Ovary (tissue), 3 donors: ENCODE data around the gene MAST4.
"Not testable (repeated sequence)": the region's sequence is repeated elsewhere in the genome, so short reads cannot be mapped to it uniquely, and the experiment has no call there.

Experiments used
- CTCF ChIP-seq, 3 donors: fragments of 450-650 bp in 2 of 3; fragments of 200-600 bp in 1 of 3; IDR thresholded peaks; one replicate each; pipeline versions ENCODE4 v1.5.1 to v1.8.0; 2016 to 2022; ENCODE audit warnings: antibody characterized with exemption in 3 of 3, mild to moderate bottlenecking in 1 of 3
- EP300 ChIP-seq: sonication (generic); formaldehyde crosslinking; IDR thresholded peaks from one replicate; pipeline ENCODE4 v1.6.1; 2017; ENCODE audit warnings: antibody characterized with exemption
- POLR2A ChIP-seq: fragments of 450-650 bp; IDR thresholded peaks from one replicate; pipeline ENCODE4 v1.6.1; 2017; ENCODE audit warnings: antibody characterized with exemption, mild to moderate bottlenecking, moderate library complexity
- donor health status: DM: no; HTN: no; CAD: no.

GRCh38 chr5:67127347-67127895, 531.2 kb downstream of the MAST4 start:
- TF ChIP-seq CTCF (IDR thresholded peaks at IDR 0.05); POLR2A; EP300: not testable (repeated sequence)
